ENCODE results near the gene IL12RB2.

IL12RB2 gene

DNA sequence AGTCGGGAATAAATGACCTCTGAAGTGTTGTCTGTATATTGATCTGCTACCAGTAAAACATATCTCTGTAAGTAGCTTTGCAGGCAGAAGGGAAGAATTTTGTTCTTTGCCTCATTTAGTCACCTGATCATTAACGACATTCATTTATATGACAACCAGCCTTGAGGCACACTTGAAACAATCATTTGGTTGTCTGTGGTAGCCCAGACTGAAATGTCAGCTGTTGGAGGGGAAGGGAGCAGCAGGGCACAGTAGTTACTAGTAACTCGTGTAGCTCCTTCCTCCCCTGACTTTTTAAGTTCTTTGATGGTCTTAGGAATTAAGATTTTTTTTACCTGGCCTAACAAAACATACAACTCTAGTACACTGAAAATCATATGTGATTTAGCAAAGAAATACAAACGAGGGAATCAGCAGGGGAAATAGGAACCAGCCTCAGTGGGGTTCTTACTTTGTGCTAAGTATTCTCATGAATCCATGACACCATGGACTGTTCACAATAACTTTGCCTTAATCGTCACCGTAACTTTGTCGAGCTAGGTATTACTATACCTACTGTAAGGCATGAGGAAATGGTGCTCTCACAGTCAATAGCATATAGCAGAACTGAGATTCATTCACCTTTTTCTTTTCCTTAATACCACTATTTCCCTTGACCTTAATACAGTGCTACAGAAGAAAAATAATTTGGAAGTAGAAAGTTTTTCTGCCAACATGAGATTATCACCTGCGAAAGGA, 6.4 kb downstream of the IL12RB2 start:
- DNase-seq, result no peak

DNA sequence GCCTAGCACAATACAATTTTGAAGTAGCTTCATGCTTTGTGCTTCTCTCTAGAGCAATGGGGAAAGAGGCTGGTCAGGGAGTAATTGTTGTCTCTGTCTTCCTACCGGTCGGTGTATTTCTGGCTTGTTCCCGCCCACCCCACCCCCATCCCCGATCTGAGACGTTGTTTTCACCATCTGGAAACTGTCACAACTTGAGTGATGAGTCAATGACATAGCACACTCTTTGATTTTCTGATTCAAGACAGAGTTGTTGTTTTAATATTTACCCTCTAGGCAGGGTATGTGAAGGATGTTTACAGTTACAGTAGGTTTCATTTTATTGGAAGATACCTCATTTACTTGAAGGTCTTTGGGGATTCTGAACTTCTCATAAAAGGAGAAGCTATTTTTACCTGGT, 7.0 kb downstream of the IL12RB2 start:
- DNase-seq, result peak; percentile 31

DNA sequence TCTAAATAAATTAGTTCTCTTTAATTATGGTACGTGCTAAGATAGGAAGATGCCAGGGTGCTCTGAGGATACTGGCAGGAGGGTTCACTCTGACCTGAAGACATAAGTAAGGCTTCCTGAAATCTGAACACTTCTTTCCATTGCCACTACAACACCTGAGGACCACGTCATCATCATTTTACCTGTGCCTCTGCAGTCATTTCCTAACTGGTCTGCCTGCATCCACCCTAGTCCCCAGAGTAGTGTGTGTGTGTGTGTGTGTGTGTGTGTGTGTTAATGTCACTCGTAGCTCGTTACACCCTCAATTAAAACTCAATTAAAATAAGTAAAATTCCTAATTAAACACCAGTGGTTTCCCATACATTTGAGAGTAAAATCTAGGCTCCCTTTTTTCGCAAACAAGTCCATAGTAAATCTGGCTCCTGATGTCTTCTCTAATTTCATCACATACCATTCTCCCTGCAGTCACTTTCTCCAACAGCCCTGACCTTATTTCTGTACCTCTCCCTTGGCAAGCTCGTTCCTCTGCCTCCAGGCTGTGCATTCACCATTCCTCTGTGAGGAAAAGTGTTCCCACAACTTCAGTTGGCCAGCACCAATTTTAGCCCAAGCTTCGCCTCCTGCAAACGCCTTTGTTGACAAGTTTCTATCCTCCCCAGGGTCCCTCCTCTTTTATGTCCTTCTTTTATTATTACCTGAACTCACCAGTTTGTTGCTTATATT, 8.7 kb downstream of the IL12RB2 start:
- no peak for DNase-seq

DNA sequence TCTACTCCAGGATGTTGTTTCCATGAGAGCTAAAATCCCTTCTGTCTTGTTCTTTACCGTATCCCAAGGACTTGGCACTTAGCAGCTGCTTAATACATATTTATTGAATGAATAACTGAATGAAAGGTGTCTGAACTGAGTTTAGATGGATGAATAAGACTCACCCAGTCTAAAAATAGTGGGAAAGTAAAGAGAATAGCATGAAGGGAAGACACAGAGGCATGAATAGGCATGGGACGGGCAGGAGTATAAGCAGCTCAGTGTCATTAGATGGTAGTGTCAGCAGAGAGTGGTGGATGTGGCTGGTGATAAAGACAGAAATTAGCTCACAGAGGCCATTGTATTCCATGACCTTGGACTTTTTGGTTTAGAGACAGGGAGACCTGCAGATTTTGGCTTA, 9.2 kb downstream of the IL12RB2 start:
- DNase-seq, result no peak

DNA sequence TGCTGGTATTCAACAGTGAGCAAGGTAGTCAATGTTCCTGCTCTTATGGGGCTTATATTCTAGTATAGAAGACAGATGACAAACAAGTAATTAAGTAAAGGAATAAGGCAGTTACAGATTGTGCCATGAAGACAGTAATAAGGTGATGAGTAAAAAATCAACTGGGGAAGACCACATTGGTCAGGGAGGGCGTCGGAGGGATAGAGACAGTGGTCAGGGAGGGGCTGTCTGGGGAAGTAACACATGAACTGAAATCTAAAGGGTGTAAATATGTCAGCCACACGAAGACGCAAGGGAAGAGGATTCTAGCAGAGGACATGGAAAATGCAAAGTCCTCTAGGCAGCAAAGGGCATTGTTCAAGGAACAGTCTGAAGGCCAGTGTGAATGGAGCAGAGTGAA, 10.1 kb downstream of the IL12RB2 start:
- no peak for DNase-seq

DNA sequence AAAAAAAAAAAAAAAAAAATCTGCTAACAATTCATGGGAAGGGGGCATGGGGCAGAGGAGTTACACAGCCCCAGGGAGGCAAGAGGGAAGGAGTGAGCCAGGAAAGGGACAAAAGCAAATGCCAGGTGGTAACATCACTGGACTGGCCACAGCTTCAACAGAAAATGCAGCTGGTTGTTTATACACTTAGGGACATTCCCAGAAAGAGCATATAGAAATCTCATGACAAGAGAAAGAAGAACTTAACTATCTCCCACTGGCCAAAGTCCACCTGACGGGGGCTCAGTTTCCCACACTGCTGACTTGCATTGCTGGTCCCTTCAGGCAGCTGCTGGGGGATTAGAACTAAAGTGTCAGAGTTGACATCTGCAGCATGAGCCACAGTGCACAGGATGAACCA, 14.8 kb downstream of the IL12RB2 start:
- no peak for DNase-seq

DNA sequence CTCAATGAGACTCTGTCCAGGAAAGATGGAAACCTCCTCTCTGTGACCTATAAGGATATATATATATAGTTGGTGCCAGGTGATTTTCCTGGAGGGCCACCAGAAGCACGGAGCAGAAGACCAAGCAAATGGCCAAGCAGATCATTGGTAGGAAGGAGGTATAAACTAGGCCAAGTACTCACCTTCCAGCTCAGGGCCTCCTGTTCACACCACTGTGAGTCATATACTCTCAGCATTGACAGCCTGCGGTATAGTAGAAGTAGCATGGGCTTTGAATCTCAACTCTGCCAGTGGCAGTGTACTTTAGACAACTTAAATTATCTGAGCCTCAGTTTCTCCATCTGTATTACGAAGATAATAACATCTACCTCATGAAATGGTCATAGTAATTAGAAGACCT, 15.4 kb downstream of the IL12RB2 start:
- no peak for DNase-seq

DNA sequence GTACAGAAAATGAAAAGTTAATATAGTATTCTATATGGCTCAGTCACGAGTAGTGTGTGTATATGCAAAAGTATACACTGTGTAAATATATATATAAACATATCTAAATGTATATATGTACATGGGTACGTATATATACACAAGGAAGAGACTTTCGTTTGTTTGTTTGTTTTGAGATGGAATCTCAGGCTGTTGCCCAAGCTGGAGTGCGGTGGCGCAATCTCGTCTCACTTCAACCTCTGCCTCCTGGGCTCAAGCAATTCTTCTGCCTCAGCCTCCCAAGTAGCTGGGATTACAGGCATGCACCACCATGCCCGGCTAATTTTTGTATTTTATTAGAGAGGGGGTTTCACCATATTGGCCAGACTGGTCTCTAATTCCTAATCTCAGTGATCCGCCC, 16.4 kb downstream of the IL12RB2 start:
- no peak for DNase-seq

DNA sequence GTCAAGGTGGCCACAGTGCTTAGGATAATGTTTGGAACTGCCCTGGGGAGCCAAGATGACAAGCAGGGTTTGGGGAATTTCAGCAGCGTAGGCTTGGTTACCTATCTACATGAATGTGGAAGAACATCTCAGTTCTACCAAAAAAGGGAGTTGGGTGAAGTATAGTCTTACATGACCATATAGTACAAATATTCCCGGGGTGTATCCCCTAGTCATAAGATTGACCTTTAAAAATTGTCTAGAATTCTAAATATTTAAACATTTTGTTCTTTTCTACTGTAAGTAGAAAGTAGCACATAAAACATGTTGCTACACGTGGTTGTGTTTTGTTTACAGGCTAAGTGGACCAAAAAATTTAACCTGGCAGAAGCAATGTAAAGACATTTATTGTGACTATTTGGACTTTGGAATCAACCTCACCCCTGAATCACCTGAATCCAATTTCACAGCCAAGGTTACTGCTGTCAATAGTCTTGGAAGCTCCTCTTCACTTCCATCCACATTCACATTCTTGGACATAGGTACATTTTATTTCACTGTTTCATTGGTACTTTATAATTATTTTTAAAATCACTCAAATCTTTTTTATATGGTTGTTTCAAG, 20.3 kb downstream of the IL12RB2 start:
- DNase-seq, result no peak

DNA sequence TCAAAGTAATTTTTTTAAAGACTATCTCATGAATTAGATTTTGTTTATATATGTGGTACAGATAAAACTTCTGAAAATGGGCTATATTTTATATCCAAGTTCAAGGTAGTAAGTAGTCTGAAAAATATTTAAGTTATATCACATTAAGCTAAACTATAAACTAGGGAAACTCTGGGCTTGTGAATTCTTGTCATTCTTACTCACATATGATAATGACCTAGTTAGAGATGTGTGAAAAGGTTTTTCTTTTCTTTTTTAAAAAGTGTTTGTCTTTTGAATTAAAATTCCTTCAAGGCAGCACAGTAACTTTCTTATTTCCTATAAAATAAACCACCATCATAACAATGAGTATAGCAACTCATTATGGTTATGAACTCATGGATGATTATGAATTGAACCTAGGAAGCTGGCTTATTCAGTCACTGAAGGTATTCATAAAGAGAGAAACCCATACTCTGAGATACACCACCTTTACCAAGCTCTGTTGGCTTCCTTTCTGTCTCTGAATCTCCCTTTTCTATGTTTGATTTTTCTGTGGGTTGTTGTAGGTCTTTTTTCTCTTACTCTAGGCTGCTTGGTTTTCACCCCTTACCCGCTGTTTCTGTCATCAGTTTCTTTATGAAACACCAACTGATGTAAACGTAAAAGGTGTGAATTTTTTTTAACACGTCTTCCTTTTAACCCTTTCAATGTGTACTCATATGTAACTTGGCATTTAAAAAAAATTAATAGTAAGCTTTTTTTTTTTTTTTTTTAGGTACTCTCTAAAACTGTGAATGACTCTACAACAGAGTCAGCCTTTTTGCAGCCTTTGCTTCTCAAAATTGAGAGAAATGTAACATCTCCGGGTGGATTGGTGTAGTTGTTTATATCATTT, 25.2 kb downstream of the IL12RB2 start:
- no peak for DNase-seq

DNA sequence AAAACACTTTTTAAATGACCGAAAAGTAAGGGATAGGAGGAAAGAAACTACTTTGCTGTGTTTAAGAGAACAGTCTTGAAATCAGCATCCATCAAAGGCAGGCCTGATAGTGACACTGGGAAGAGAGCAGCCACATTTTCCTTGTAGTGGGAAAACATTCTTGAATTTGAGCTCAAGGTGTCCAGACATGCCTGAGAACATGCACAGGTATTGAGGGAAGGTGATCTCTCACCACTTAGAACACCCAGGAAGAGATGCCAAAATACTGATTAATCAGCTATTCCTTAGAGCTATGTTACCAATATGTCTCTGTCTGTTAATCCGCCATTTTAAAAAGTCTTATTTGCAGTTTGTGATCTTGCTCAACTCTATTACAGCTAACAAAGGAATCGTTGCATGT, 25.9 kb downstream of the IL12RB2 start:
- DNase-seq, result no peak

DNA sequence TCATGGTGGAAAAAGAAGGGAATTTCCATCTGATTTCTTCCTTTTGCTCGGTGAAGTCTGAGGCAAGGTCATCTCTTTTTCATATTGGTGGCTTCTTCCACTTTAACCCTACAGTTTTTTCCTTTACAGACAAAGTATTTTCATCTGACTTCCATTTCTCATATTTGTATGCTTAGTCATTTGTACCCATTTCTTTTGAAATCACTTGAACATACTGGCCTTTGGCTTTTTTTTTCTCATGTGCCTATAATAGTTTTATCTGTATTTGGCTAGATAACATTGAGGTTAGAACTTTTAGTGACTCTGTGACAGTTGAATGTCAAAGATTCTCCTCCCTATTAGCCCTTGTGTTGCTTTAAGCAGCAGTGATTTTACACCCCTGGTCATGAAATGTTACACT, 27.7 kb downstream of the IL12RB2 start:
- DNase-seq, result no peak

DNA sequence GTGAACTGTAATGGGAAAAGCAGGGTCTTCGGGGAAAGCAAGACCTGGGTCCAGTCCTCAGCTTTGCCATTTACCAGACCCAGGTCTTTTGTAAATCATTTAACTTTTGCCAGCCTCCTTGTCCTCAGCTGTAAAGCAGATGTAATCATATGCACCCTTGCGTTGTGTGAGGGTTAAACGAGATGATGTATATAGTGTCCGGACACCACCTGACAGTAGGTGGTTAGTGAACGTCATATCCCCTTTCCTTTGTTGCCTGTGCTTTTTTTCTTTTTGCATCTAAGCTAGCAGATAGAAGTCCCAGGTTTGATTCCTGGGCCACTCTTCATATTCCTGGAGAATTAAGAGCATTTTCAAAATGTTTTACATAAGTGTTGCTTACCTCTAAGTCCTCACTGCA, 28.5 kb downstream of the IL12RB2 start:
- DNase-seq, result no peak

DNA sequence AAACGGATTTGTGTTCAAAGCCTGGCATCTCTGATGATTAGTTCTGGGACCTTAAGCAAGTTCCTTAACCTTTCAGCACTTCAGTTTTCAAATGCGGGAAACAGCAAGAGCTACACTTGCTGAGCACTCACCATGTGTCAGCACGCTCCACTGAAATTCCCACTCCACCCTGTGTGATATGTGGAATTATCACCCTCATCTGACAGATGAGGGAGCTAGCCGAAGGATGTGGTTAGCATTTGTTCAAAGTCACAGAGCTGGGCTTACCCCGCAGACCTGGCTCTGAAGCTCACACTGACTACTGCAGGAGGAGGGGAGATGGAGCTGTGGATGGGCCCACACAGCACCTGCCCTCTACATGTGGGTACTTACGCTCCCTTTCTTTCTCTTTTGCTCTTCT, 29.1 kb downstream of the IL12RB2 start:
- DNase-seq, result peak; percentile 15

DNA sequence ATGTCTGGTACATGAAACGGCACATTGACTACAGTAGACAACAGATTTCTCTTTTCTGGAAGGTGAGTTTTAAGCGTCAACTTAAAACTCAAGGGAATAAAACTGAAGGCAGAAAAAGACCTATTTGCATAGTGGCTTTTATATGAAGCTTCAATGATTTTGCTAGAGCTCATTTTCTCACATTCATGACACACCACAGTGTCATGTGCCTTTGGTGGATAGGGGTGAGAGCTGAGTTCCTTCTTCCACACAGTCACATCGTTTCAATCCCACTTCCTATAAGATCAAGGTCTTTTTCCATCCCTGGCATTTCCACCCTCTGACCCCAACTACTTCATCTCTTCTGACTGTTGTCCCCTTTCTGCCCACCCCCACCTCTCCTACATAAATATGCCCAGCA, 31.0 kb downstream of the IL12RB2 start:
- DNase-seq, result no peak

DNA sequence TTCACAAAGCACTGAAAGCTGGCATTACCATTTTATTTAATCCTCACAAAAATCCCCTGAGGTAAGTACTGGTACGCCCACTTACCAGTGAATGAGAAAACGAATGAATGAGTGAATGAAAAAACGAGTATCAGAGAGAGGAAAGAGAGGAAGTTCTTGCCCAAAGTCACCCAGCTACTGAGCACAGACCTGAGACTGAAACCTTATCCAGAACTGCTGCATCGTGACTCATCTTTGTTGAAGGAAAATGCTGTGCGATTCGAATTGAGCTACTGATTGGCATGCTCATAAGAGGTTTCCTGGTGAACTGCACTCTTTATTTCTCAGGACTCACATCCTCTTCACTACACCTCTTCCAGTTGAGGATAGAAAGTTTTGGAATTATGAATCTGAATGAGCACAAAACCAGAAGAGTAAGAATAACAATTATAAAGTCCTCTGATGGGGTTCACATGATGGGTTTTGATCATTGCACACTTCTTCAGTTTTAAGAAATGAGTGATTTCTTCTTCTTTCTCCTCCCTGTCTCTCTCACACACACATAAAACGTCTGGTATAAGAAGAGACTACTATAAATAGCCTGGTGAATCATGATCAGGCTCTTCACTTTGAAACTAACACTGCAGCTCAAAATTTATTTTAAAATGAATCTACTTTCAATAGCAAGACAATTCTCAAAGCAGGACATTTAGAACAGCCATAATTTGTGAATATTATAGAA, 32.1 kb downstream of the IL12RB2 start:
- DNase-seq, result peak; percentile 12

DNA sequence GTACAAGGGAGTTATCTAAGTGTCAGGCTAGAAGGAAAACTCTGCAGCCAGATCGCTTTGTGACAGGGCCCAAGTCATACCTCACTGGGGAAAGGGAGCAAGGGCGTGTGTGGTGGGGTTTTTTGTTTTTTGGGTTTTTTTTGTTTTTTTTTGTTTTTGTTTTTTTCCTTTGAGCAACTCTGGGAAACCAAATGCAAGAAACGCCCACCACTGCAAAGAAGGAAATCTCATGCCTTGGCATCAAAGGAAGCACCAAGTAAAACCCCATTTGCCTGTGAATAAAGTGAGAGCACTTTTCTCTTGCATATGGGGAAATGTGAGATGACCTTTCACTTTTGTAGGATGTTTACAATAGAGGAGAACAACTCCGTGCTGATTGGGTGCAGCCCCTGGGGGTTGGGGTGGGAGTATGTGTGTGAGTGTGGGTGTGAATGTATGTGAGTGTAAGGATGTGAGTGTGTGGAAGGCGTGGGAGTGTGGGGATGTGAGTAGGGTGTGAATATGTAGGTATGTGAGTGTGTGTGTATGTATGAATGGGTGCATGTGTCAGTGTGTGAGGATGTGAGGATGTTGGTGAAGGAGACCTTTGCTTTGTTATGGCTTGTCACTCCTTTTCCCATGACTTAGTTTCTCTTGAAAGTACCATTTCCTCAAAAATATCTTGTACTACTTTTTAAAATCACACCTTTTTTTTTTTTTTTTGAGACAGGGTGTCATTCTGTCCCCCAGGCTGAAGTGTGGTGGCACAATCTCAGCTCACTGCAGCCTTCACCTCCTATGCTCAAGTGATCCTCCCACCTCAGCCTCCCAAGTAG, 34.6 kb downstream of the IL12RB2 start:
- peak; percentile 21 for DNase-seq

DNA sequence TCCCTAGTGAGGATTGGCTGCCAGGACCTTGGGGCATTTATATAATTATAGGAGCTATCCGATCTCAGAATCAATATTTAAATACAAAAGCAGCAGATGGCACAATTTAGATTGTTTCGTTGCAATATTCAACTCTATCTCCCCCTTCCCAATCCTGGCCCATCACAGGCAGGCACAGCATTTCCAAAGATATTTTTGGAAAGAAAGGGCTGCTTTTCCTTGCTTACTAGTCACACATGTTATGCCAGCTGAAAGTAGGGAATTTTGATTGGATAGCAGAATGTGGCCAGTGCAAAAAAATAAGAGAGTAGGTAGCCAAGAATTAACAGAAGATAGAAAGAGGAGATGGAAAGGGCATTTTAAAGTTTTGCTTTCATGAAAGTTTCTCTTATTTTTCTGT, 37.9 kb downstream of the IL12RB2 start:
- DNase-seq, result no peak

DNA sequence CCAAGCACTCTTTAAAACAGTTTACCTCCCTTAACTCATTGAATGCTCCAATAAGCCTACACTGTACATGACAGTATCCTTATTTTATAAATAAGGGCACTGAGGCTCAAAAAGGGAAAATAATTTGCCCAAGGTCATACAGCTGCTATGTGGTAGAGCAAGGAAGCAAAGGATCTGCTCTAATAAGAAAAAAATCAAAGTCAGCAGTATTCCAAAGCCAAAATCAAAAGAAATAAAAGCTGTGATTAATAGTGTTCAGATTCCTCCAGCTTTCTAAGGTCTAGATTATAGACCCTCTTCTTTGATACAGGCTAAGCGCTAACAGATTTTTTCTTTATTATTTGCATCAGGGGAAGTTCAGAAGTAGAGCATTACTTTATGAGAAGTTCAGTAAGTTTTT, 39.3 kb downstream of the IL12RB2 start:
- DNase-seq, result no peak

DNA sequence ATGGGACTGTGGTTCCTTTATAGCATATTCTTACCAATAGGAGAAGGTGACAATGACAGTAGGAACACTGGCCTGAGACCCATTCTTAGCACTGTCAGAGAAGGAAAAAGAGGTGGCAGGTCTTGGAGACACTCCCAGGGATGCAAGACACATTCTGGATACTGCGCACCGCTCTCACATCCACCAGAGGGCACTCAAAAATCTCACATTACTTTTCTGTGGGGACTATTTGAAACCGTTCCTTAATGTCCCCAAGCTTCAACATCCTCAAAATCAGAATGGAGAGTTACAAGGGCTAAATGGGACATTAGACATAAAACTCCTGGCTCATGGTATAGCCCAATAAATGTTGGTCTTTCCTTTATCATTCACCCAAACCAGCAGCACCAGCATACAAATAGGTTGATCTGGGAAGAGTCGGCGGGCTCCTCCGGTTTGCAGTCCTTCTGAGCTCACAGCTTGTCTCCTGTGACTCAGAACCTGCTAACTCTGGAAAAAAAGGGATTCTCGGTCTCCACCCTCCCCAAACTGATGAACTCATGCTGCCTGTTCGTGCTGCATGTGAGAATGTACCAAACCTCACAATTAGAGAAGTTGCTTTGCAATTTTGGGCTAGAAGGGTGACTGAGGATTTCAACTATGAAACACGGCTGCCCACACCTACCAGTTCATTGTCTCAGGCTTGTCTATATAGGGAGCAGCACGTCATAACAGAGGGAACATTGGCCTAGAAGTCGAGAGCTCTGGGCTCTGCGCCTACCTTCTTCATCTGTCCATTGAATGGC, 40.2 kb downstream of the IL12RB2 start:
- peak; percentile 16 for DNase-seq
